Duodenal mucosa (tissue), 2 donors: ENCODE data around the gene IFNLR1.
"Not testable (repeated sequence)": the region's sequence is repeated elsewhere in the genome, so short reads cannot be mapped to it uniquely, and the experiment has no call there.

Source experiments
- H3K27ac ChIP-seq: one replicate; pipeline ENCODE4 v1.7.0; 2013; ENCODE audit warnings: low read depth, low read length
- H3K27me3 ChIP-seq, 2 donors: one replicate each; pipeline ENCODE4 v1.7.0; 2013; ENCODE audit warnings: low read length in 2 of 2, control low read depth in 1 of 2; ENCODE audit not compliant: insufficient read depth in 2 of 2, control insufficient read depth in 1 of 2
- H3K36me3 ChIP-seq, 2 donors: one replicate each; pipeline ENCODE4 v1.7.0; 2013; ENCODE audit warnings: low read length in 2 of 2, control low read depth in 1 of 2; ENCODE audit not compliant: insufficient read depth in 2 of 2, control insufficient read depth in 1 of 2
- H3K4me1 ChIP-seq, 2 donors: one replicate each; pipeline ENCODE4 v1.7.0; 2013; ENCODE audit warnings: low read length in 2 of 2, control low read depth in 1 of 2; ENCODE audit not compliant: insufficient read depth in 2 of 2, control insufficient read depth in 1 of 2
- H3K4me3 ChIP-seq, 2 donors: one replicate each; pipeline ENCODE4 v1.7.0; 2013; ENCODE audit warnings: low read length in 2 of 2, low read depth in 1 of 2
- H3K9ac ChIP-seq, 2 donors: one replicate each; pipeline ENCODE4 v1.7.0; 2013; ENCODE audit warnings: low read length in 2 of 2, low read depth in 1 of 2
- H3K9me3 ChIP-seq, 2 donors: one replicate each; pipeline ENCODE4 v1.7.0; 2013; ENCODE audit warnings: low read length in 2 of 2, control low read depth in 1 of 2; ENCODE audit not compliant: control insufficient read depth in 1 of 2

The IFNLR1 gene

DNA sequence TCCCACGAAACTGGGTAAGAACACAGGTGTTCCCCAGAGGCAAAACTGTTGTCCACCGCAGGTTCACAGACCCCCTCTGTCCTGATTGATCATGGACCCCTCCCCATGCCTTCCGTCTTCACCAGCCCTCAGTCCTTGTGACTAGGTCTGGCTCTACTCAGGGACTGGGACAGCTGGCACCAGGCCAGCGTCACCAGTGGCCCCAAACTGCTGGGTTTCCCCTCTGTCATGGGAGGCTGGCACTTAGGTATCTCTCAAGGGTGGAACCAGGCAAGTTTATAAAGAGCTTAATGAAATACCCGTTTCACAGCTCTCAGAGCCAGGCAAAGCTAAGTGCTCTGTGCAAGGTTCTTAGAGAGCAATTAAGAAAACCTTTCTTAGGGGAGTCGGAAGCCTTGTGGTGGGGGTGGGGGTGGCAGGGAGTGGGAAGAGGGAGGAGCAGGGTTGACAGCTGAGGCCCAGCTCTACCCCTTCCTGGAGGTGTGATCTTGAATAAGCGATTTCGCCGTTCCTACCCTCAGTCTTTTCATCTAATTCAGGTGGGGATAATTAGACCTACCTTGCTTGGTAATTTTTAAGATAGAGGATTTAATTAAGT, 35.0 kb upstream of the IFNLR1 start:
- Histone ChIP-seq H3K9ac (no peak overlapping the region), H3K4me1 (peaks cover 15 to 22% of the 10 kb centered on the region in 2 donors), H3K27ac (no peak overlapping the region), H3K27me3 (no peaks in the 10 kb centered on the region), H3K36me3 (no peaks in the 10 kb centered on the region), H3K9me3 (no peaks in the 10 kb centered on the region), H3K4me3 (no peak overlapping the region)

DNA sequence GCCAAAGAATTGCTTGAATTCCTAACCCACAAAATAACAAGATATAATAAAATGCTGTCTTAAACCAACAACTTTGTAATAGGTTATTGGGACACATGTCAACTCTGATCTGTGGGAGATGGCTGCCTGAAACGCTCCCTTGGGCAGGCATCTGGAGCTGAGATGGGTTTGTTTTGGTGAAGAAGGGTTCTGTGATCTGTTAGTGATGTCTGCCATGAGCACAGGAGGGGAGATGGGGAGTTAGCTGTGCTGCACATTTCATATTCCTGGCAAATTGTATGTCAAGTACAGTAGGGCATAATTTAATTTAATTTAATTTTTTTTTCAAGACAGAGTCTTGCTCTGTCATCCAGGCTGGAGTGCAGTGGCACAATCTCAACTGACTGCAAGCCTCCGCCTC, 34.2 kb upstream of the IFNLR1 start:
- Histone ChIP-seq H3K27me3 (peaks cover 0 to 3% of the 10 kb centered on the region in 2 donors), H3K9me3 (no peaks in the 10 kb centered on the region)

DNA sequence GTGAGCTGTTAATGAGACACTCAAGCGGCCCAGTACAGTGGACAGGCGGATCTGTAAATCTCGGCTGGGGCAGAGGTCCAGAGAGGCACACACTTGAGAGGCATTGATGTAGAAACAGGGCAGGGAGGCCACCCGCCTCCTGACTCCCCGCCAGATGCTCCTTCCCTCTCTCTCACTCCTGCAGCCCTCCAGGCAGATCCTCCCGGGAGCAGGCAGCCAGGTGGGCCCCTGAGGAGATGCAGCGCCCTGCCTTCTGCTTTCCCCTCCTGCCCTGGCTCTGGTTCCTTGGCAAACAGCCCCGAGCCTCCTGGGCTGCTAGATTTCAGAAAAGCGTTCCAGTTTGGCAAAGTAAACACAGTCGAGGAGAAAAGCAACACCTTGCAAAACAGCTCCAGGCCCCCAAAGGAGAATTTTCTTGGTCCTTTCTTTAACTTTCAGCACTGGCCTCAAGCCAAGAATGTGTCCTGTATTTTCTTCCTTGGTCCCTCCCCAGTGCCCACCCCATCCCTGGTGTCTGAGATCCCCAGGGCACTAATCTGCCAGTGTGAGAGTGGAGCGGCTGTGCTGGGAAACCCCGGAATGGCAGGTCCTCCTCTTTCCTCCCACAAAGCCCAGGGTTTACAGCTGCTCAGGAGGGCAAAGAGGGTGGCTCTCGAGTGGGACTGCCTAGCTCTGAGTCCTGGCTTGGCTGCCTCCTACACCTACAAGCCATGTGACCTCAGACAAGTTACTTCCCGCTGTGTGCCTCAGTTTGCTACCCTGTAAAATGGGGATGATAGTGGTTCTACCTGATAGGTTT, 29.4 kb upstream of the IFNLR1 start:
- Histone ChIP-seq H3K9ac (no peak overlapping the region), H3K27ac (no peak overlapping the region), H3K27me3 (peaks cover 0 to 6% of the 10 kb centered on the region in 2 donors), H3K9me3 (peaks cover 6 to 7% of the 10 kb centered on the region in 2 donors), H3K36me3 (no peaks in the 10 kb centered on the region), H3K4me3 (no peak overlapping the region), H3K4me1 (no peaks in the 10 kb centered on the region)

More for the DNA sequence above, 34.2 kb upstream of the IFNLR1 start:
- Histone ChIP-seq H3K36me3 (no peaks in the 10 kb centered on the region), H3K27ac (no peak overlapping the region), H3K9ac (no peak overlapping the region), H3K4me3 (no peak overlapping the region), H3K4me1 (peaks cover 15 to 22% of the 10 kb centered on the region in 2 donors)

DNA sequence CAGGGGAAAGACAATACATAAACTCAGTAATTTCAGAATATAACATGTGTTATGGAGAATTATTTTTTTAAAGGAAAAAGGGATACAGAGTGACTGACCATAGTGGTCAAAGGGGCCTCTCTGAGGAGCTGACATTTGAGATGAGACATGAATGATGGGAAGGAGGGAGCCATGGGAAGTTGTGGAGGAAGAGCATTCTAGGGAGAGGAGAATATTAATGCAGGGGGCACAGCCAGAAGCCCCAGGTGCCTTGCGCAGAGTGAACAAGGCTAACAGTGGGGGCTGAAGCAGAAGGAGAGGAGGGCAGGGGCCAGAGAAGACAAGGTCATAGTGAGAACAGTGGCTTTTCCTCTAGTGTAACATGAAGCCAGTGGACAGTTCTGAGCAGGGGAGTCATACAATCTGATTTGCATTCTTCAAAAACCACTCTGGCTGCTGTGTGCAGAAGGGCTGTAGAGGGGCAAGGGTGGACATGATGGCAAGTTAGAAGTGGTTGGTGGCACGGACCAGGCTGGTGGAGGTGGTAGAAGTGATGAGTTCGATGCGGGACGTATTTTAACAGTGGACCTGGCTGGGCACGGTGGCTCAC, 28.2 kb upstream of the IFNLR1 start:
- peaks cover 0 to 6% of the 10 kb centered on the region in 2 donors for H3K27me3 ChIP-seq
- no peak overlapping the region for H3K27ac ChIP-seq
- H3K36me3 ChIP-seq, result no peaks in the 10 kb centered on the region
- H3K9me3 ChIP-seq, result peaks cover 6 to 7% of the 10 kb centered on the region in 2 donors
- no peak overlapping the region for H3K4me3 ChIP-seq
- no peaks in the 10 kb centered on the region for H3K4me1 ChIP-seq
- no peak overlapping the region for H3K9ac ChIP-seq

DNA sequence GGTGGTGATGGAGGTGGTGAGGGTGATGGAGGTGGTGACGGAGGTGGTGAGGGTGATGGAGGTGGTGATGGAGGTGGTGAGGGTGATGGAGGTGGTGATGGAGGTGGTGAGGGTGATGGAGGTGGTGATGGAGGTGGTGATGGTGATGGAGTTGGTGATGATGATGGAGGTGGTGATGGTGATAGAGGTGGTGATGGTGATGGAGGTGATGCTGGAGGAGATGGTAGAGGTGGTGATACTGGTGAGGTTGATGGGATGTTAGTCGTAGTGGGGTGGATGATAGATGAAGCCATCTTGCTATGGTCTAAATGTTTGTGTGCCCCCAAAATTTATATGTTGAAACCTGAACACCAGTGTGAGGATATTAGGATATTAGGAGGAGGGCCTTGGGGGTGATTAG, 25.3 kb upstream of the IFNLR1 start:
- Histone ChIP-seq H3K36me3 (no peaks in the 10 kb centered on the region), H3K9me3 (peaks cover 6 to 7% of the 10 kb centered on the region in 2 donors), H3K4me1 (no peaks in the 10 kb centered on the region), H3K9ac (no peak overlapping the region), H3K27me3 (peaks cover 0 to 6% of the 10 kb centered on the region in 2 donors), H3K27ac (no peak overlapping the region), H3K4me3 (no peak overlapping the region)

DNA sequence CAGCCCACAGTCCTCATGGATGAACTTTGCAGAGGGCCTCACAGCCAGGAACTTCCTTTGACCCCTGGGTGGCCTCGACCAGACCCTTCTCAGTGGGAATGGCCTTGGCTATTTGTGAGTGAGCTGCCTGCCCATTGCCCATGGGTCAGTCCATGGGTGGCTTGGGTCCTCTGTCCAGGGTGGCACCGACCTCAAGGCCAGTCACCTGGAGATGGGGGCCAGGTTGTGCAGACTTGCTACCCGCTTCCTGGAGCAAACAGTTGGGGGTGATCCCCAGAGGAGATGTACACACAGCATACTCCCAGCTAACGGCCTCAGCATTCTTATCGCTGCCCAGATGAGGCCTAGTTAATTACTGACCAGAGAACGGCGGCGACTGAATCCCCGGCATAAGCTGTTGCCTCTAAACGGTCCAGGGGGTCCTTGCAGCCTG, 23.1 kb upstream of the IFNLR1 start:
- Histone ChIP-seq H3K4me1 (peaks cover 0 to 5% of the 10 kb centered on the region in 2 donors), H3K4me3 (no peak overlapping the region), H3K27me3 (peaks cover 0 to under 1% of the 10 kb centered on the region in 2 donors), H3K36me3 (no peaks in the 10 kb centered on the region), H3K9ac (no peak overlapping the region), H3K27ac (no peak overlapping the region), H3K9me3 (peaks cover 6 to 7% of the 10 kb centered on the region in 2 donors)

DNA sequence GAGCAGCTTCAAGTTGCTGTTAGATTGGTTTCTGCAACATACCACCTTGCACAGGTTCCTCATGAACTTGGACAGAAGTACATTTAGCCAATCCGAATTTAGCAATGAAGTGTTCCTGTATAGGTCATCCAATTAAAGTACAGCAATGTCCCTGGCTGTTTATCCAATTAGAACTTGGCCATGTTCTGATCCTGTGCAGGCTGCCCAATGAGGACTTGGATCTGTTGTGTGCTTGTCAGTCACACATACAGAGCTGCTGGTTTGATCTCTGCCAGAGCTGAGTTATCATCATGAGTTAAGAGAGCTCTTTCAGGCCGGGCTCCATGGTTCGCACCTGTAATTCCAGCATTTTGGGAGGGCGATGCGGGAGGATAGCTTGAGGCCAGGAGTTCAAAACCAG, 22.0 kb upstream of the IFNLR1 start:
- no peaks in the 10 kb centered on the region for H3K36me3 ChIP-seq
- H3K27ac ChIP-seq, result no peak overlapping the region
- H3K9ac ChIP-seq, result no peak overlapping the region
- H3K27me3 ChIP-seq, result no peaks in the 10 kb centered on the region
- peaks cover 6 to 7% of the 10 kb centered on the region in 2 donors for H3K9me3 ChIP-seq
- no peak overlapping the region for H3K4me3 ChIP-seq
- peaks cover 0 to 5% of the 10 kb centered on the region in 2 donors for H3K4me1 ChIP-seq

DNA sequence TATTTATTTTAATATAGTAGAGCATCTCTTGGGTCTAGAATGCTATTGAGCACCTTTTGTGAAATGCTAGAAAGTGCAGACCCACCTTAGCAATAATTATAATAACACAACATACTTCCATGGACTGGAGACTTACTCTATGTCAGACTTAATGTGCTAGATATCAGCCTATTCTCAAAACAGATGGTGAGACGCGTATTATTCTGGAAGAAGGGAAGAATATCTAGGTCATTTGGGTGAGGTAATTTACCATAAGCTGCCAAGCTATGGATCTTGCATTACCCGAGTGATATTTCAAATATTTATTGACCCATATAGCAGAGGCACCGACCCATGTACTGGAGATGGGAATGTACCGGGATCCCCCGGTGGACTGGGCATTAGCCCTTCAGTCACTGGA, 20.6 kb upstream of the IFNLR1 start:
- no peak overlapping the region for H3K9ac ChIP-seq
- no peak overlapping the region for H3K4me3 ChIP-seq
- peaks cover 6 to 7% of the 10 kb centered on the region in 2 donors for H3K9me3 ChIP-seq
- no peaks in the 10 kb centered on the region for H3K36me3 ChIP-seq
- no peaks in the 10 kb centered on the region for H3K27me3 ChIP-seq
- H3K27ac ChIP-seq, result no peak overlapping the region
- peaks cover 7 to 12% of the 10 kb centered on the region in 2 donors for H3K4me1 ChIP-seq

DNA sequence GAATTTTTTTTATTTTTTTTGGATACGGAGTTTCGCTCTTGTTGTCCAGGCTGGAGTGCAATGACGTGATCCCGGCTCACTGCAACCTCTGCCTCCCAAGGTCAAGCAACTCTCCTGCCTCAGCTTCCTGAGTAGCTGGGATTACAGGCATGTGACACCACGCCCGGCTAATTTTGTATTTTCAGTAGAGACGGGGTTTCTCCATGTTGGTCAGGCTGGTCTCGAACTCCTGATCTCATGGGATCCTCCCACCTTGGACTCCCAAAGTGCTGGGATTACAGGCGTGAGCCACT, 20.3 kb upstream of the IFNLR1 start:
- H3K4me3 ChIP-seq, H3K9me3 ChIP-seq, H3K9ac ChIP-seq, H3K27me3 ChIP-seq, H3K36me3 ChIP-seq, H3K27ac ChIP-seq: not testable (repeated sequence)
- peaks cover 11 to 15% of the 10 kb centered on the region in 2 donors for H3K4me1 ChIP-seq
